K562 (cell line): Measurements from ENCODE around the gene NPM1. TPM values are rescaled to one million over a fixed set of nuclear protein-coding genes. Genes with fewer than 3 reads are reported as not detected.

Source experiments
- ATAC-seq: fragments of 200-7000 bp; cut with Tn5 transposase; 3 replicates; pipeline ENCODE4 v1.9.1; 2020; ENCODE audit warnings: moderate library complexity
- BruUV-seq: library from RNA; stranded (reverse); fragments of 400-500 nt; replicated peaks from 2 replicates; lab custom pipeline; 2021; lab: Mats Ljungman, UMichigan
- CTCF ChIA-PET: fragments of 300-600 bp; formaldehyde crosslinking; extraction: SDS; loops from one replicate; lab custom pipeline; 2021; ENCODE audit warnings: low intra/inter-chr PET ratio; lab: Yijun Ruan, JAX
- POLR2A ChIA-PET: fragments of 300-600, 350-650 bp; sonication (Branson Sonifier 250); formaldehyde crosslinking; extraction: SDS; loops from one replicate; lab custom pipeline; 2021; ENCODE audit warnings: antibody characterized with exemption, inconsistent platforms; lab: Yijun Ruan, JAX
- DNase-seq, 4 experiments: peaks; one replicate each; pipeline versions ENCODE4 v3.0.0 to v3.0.0-alpha.2; 2011 to 2018; ENCODE audit warnings: low spot score in 3 of 4, mixed read lengths in 3 of 4; ENCODE audit errors: extremely low read depth in 1 of 4
- FAIRE-seq: peaks from 2 replicates; lab custom pipeline; 2011; peaks lifted over from hg19 to GRCh38; lab: Jason Lieb, UNC
- H2AFZ ChIP-seq: 2 replicates; pipeline ENCODE4 v1.6.0; 2011; ENCODE audit warnings: low read depth, low read length, control low read depth, inconsistent platforms
- H3K27ac ChIP-seq: fragments of 200-600 bp; 3 replicates; pipeline ENCODE4 v1.8.0; 2011; ENCODE audit warnings: low read depth, mild to moderate bottlenecking, control low read depth, inconsistent platforms, low read length, moderate library complexity, mixed read lengths; ENCODE audit errors: extremely low read depth
- H3K27me3 ChIP-seq, 2 experiments: fragments of 300-600 bp in 1 of 2; 2 replicates in 1 of 2; 3 replicates in 1 of 2; pipeline versions ENCODE4 v1.6.0 to v1.8.0; 2011; ENCODE audit warnings: inconsistent platforms in 2 of 2, low read length in 2 of 2, mild to moderate bottlenecking in 1 of 2, mixed read lengths in 1 of 2, moderate library complexity in 1 of 2; ENCODE audit not compliant: control insufficient read depth in 2 of 2, insufficient read depth in 2 of 2
- H3K36me3 ChIP-seq: fragments of 300-600 bp; 3 replicates; pipeline ENCODE4 v1.8.0; 2011; ENCODE audit warnings: mild to moderate bottlenecking, low read length, inconsistent platforms; ENCODE audit not compliant: control insufficient read depth, insufficient read depth
- H3K4me1 ChIP-seq, 2 experiments: fragments of 200-600 bp in 1 of 2; replicated peaks in 1 of 2; 2 replicates in 1 of 2; 3 replicates in 1 of 2; pipeline versions ENCODE4 v1.5.1 to v1.8.0; 2011; ENCODE audit warnings: inconsistent platforms in 2 of 2, low read length in 2 of 2, mild to moderate bottlenecking in 1 of 2, mixed read lengths in 1 of 2, moderate library complexity in 1 of 2; ENCODE audit not compliant: control insufficient read depth in 2 of 2, insufficient read depth in 2 of 2
- H3K4me2 ChIP-seq: 2 replicates; pipeline ENCODE4 v1.6.1; 2011; ENCODE audit warnings: low read length, control low read depth, inconsistent platforms, mixed read lengths; ENCODE audit not compliant: insufficient read depth
- H3K4me3 ChIP-seq: fragments of 200-600 bp; sonication (generic), shearing (Covaris generic); 2 replicates; pipeline ENCODE4 v1.5.1; 2016; ENCODE audit warnings: control low read depth, inconsistent platforms
- H3K79me2 ChIP-seq: fragments of 200-600 bp; 3 replicates; pipeline ENCODE4 v1.8.0; 2011; ENCODE audit warnings: low read length, inconsistent platforms; ENCODE audit not compliant: control insufficient read depth, insufficient read depth
- H3K9ac ChIP-seq, 2 experiments: 2 replicates each; pipeline versions ENCODE4 v1.6.0 to v1.6.1; 2011; ENCODE audit warnings: low read depth in 2 of 2, low read length in 2 of 2, control low read depth in 1 of 2, inconsistent platforms in 1 of 2, mild to moderate bottlenecking in 1 of 2, mixed read lengths in 1 of 2; ENCODE audit not compliant: insufficient read depth in 1 of 2
- H3K9me1 ChIP-seq: one replicate; pipeline ENCODE4 v1.6.0; 2011; ENCODE audit warnings: inconsistent platforms, mild to moderate bottlenecking, low read length, moderate library complexity; ENCODE audit not compliant: control insufficient read depth, insufficient read depth
- H3K9me3 ChIP-seq: replicated peaks from 2 replicates; pipeline ENCODE4 v1.5.1; 2011; ENCODE audit warnings: low read depth, low read length, inconsistent platforms; ENCODE audit not compliant: control insufficient read depth, insufficient read depth
- H4K20me1 ChIP-seq: replicated peaks from 2 replicates; pipeline ENCODE4 v1.6.1; 2011; ENCODE audit warnings: low read length, inconsistent platforms, mixed read lengths; ENCODE audit not compliant: control insufficient read depth, insufficient read depth
- BDP1 ChIP-seq: IDR thresholded peaks from 3 replicates; pipeline ENCODE4 v1.6.1; 2011; ENCODE audit not compliant: insufficient read length, insufficient read depth
- CBX5 ChIP-seq: IDR thresholded peaks from 2 replicates; pipeline ENCODE4 v1.6.1; 2014; ENCODE audit warnings: low read depth, borderline replicate concordance
- HOXB6 ChIP-seq: fragments of 250-450 bp; sonication (Bioruptor Pico); IDR thresholded peaks from 2 replicates; pipeline ENCODE4 v1.5.1; 2022; ENCODE audit warnings: mild to moderate bottlenecking, borderline replicate concordance
- KAT8 ChIP-seq: fragments of 450-650 bp; IDR thresholded peaks from 2 replicates; pipeline ENCODE4 v1.6.1; 2016; ENCODE audit warnings: low read depth, mild to moderate bottlenecking
- MCM5 ChIP-seq: fragments of 450-650 bp; IDR thresholded peaks from 2 replicates; pipeline ENCODE4 v1.6.1; 2016; ENCODE audit warnings: low read depth
- PPARD ChIP-seq: fragments of 250-450 bp; sonication (Bioruptor Pico); IDR thresholded peaks from 2 replicates; pipeline ENCODE4 v1.8.0; 2022; ENCODE audit warnings: inconsistent platforms, mild to moderate bottlenecking, moderate library complexity
- SMARCA4 ChIP-seq: fragments of 450-650 bp; IDR thresholded peaks from 2 replicates; pipeline ENCODE4 v1.6.1; 2016
- ZC3H4 ChIP-seq: sonication (generic); formaldehyde crosslinking; IDR thresholded peaks from 2 replicates; pipeline ENCODE4 v1.9.0; 2021; ENCODE audit warnings: missing genetic modification reagents, borderline replicate concordance
- ZEB2 ChIP-seq: fragments of 450-650 bp; IDR thresholded peaks from 2 replicates; pipeline ENCODE4 v1.6.1; 2016
- ZFX ChIP-seq: sonication (generic); formaldehyde crosslinking; IDR thresholded peaks from 2 replicates; pipeline ENCODE4 v1.8.0; 2022; ENCODE audit warnings: mild to moderate bottlenecking, missing genetic modification reagents, moderate library complexity
- ZNF354B ChIP-seq: fragments of 250-450 bp; sonication (Bioruptor Pico); IDR thresholded peaks from 2 replicates; pipeline ENCODE4 v1.4.0; 2020
- ZNF696 ChIP-seq: fragments of 250-450 bp; sonication (Bioruptor Pico); conservative IDR thresholded peaks from 2 replicates; pipeline ENCODE4 v1.4.0; 2020; ENCODE audit warnings: mild to moderate bottlenecking, moderate library complexity
- WGBS: fragments of 100-300 bp; shearing (Covaris generic); methylation state at CpG from one replicate; pipeline ENCODE4 v1.1.6; 2016; ENCODE audit warnings: low coverage, mixed read lengths; ENCODE audit not compliant: insufficient coverage; ENCODE audit errors: missing lambda C conversion rate; 5-methylcytosine and 5-hydroxymethylcytosine counted together
- in situ Hi-C: fragments of 300-500 bp; cut with MboI; formaldehyde crosslinking; loops from 4 replicates; pipeline ENCODE4 v1.15.0; 2018; ENCODE audit warnings: inconsistent platforms, mixed read lengths
- intact Hi-C: fragments of 100-400 bp; cut with micrococcal nuclease; formaldehyde crosslinking; loops from 2 replicates; pipeline ENCODE4 v1.14.2; 2022
- polyA plus RNA-seq, 8 experiments: library from polyadenylated mRNA; depleted of rRNA in 4 of 8; stranded (reverse) in 5 of 8; unstranded in 3 of 8; fragments of >200 nt; fragmentation: Nextera tagmentation in 2 of 8; fragmentation: Illumina TruSeq in 1 of 8; extraction: Ambion mirVana in 2 of 8; extraction: Trizol in 1 of 8; gene quantifications; 2 replicates each; pipeline versions ENCODE4 v1.2.1 to v1.2.3, GENCODE V29; 2011 to 2014; ENCODE audit warnings: inconsistent platforms in 1 of 8, missing spikeins in 1 of 8
- total RNA-seq, 7 experiments: library from RNA; depleted of rRNA in 6 of 7; stranded (reverse); fragments of >200 nt in 6 of 7; fragmentation: Illumina TruSeq in 2 of 7; extraction: Trizol in 2 of 7; gene quantifications; 2 replicates each; pipeline versions ENCODE4 v1.2.1 to v1.2.3, GENCODE V29; 2011 to 2021; ENCODE audit warnings: low replicate concordance in 1 of 7
- TF ChIP-seq, protein P1 (sequence below): fragments of 250-450 bp; sonication (Bioruptor Pico); IDR thresholded peaks from 2 replicates; pipeline ENCODE4 v1.5.0; 2021; ENCODE audit warnings: mild to moderate bottlenecking, borderline replicate concordance

NPM1 gene
- total and polyA plus RNA-seq, 9 of the 15 experiments (the other 6 are each of a cell fraction or from before 2014, with no cell fraction given), result 2,438 to 6,909 (median 5,639) TPM

DNA sequence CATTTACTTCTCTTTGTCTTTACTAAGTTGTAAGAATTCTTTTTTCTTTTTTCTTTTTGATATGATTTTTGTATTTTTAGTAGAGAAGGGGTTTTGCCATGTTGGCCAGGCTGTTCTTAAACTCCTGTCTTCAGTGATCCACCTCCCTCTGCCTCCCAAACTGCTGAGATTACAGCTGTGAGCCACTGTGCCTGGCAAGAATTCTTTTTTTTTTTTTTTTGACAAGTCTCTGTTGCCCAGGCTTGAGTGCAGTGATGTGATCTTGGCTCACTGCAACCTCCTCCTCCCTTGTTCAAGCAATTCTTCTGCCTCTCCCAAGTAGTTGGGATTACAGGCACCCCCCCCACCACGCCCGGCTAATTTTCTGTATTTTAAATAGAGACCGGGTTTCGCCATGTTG lies 9.9 kb downstream of the NPM1 start:
- H3K9me3 ChIP-seq, result no peaks in the 10 kb centered on the region
- H3K9ac ChIP-seq, result no peak overlapping the region
- intact Hi-C loops, result no loop called here
- TF ChIP-seq ZNF354B (CRISPR knock-in tag) (no peak), ZNF696 (no peak), MCM5 (no peak), CBX5 (no peak), KAT8 (no peak), ZEB2 (no peak), HOXB6 (CRISPR knock-in tag) (no peak), SMARCA4 (no peak), BDP1 (no peak), ZFX (CRISPR knock-in tag) (no peak), PPARD (CRISPR knock-in tag) (no peak), ZC3H4 (no peak)
- TF ChIP-seq, protein P1, sequence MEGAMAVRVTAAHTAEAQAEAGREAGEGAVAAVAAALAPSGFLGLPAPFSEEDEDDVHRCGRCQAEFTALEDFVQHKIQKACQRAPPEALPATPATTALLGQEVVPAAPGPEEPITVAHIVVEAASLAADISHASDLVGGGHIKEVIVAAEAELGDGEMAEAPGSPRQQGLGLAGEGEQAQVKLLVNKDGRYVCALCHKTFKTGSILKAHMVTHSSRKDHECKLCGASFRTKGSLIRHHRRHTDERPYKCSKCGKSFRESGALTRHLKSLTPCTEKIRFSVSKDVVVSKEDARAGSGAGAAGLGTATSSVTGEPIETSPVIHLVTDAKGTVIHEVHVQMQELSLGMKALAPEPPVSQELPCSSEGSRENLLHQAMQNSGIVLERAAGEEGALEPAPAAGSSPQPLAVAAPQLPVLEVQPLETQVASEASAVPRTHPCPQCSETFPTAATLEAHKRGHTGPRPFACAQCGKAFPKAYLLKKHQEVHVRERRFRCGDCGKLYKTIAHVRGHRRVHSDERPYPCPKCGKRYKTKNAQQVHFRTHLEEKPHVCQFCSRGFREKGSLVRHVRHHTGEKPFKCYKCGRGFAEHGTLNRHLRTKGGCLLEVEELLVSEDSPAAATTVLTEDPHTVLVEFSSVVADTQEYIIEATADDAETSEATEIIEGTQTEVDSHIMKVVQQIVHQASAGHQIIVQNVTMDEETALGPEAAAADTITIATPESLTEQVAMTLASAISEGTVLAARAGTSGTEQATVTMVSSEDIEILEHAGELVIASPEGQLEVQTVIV (CRISPR knock-in tag), result no peak
- no peak overlapping the region for H2AFZ ChIP-seq
- H3K27me3 ChIP-seq, result no peaks in the 10 kb centered on the region
- H3K4me3 ChIP-seq, result no peak overlapping the region
- H3K4me2 ChIP-seq, result no peak overlapping the region
- ATAC-seq (no peak), DNase-seq (no peak), FAIRE-seq (no peak)
- H3K9me1 ChIP-seq, result peaks cover 4% of the 10 kb centered on the region
- peaks cover 95% of the 10 kb centered on the region for H3K36me3 ChIP-seq
- peaks cover 3 to 12% of the 10 kb centered on the region in 2 experiments; a peak in 3 of 5 replicates for H3K4me1 ChIP-seq
- BruUV-seq, result no TSS peak
- in situ Hi-C loops, result no loop called here
- peaks cover 93% of the 10 kb centered on the region for H3K79me2 ChIP-seq
- 94% methylated on average over 4 of the region's 4 CpGs for WGBS
- ChIA-PET CTCF (no interaction called here), POLR2A (no interaction called here)
- H4K20me1 ChIP-seq, result peaks cover 71% of the 10 kb centered on the region
- no peak overlapping the region for H3K27ac ChIP-seq
